IPS-11a (cell line): Measurements from ENCODE around the gene NFIC.
"Not testable (repeated sequence)": the region's sequence is repeated elsewhere in the genome, so short reads cannot be mapped to it uniquely, and the experiment has no call there.

Source experiments
- H3K4me3 ChIP-seq: one replicate; pipeline ENCODE4 v1.5.1; 2013; ENCODE audit warnings: low read depth, low read length, control low read depth

NFIC gene

GRCh38 chr19:3370728-3371591, 4.6 kb downstream of the NFIC start:
- H3K4me3 ChIP-seq, result no peak overlapping the region

DNA sequence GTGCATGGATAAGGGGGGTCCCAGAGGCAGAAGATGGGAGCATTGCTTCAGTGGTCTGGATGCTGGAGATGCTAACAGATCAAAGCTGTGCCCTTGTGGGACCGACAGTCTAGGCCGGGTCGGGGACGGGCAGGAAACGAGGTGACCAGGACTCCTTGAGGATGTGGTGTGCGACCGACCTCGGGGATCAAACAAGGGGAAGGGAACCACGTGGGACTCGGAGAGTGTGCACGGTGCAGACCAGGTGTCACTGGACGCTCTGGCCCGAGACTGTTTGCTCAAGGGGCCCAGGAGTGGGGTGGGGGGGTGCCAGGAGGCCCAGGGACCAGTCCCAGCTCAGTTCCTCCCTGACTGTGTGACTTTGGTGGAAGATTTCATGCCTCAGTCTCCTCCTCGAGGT, 6.0 kb downstream of the NFIC start:
- H3K4me3 ChIP-seq, result no peak overlapping the region

- H3K4me3 ChIP-seq, result no peak overlapping the region
Observed at GRCh38 chr19:3373971-3374368, 7.6 kb downstream of the NFIC start.

DNA sequence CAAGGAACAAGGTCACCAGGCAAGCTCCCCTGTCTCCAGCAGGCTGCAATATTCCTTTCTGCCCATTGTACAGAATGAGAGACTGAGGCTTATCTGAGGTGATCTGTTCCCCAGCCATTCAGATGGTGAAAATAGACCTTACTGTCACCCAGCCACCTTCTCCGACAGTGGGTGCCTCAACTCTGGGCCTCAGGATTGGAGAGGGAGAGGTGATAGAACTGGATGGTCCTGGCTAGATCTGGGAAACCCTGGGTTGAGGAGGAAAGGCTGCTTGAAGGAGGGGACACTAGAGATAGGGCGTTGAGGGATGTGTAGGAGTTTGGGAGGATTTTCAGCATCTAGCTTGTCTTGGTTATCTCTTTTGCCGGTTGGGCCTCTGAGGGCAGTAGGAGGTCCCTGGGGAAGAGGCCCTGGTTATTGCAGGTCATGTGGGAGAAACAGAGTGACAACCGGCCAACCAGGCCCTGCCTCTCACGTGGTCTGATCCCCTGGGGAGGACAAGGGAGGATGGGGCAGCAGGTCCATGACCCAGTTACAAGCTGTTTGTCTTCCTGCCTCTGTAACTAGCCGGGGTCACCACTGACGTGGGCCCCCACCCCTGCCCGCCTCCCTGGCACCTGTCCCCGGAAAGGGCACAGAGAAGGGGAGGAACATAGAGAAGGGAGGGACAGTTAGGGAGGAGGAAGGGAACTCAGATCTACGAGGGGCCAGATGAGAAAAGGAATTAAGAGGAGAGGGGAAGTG, 8.2 kb downstream of the NFIC start:
- no peak overlapping the region for H3K4me3 ChIP-seq

DNA sequence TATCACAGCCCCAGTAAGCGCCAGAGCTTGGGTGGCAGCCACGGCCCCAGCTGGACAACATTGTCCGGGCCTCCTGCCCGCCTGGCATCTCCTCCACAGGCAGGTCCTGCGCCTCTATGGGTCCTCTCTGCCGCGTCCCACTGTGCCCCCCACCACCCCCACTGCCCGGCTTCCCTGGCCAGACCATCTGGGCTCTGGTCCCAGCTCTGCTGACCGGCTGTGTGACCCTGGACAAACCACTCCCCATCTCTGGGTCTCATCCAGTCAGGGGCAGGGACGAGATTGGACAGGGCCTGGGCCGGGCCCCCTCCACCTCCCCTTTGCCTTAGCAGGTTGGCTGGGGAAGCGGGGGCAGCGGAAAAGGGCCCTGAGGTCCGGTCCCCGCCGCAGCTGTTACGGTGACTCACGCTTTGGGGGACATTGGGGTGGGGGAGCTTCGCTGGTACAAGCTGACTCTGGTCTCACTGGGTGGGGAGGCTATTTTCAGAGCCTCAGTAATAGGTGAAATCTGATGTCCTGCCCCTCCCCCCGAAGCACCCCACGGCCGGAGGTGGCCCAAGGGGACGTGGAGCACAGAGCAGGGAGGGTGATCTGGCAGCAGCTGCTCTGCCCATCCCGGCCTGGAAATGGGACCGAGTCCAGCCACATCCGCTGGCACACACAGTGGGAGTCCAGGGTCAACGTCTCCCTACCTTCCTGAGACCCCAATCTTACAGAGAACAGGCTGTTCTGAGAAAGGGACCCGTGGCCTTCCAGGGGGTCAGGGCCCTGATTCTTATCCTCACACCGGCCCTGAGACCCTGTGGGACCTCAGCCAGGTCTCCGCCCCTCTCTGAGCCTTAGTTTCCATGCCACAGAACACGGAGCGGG, 9.1 kb downstream of the NFIC start:
- H3K4me3 ChIP-seq, result no peak overlapping the region

- H3K4me3 ChIP-seq, result not testable (repeated sequence)
Observed at GRCh38 chr19:3376091-3376455, 9.7 kb downstream of the NFIC start.

- no peak overlapping the region for H3K4me3 ChIP-seq
Observed at GRCh38 chr19:3378352-3379150, 12.2 kb downstream of the NFIC start.

DNA sequence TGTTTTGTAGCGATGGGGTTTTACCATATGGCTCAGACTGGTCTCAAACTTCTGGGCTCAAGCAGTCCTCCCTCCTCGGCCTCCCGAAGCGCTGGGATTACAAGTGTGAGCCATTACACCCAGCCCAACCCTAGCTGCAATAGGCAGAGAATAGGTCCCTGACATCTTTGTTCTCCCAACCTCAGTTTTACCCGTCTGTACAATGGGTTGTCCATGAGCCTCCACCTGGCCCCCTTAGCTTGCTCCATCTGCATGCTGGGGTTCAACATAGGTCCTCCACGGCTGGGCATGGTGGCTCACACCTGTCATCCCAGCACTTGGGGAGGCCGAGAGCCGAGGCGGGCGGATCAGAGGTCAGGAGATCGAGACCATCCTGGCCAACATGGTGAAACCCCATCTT, 14.4 kb downstream of the NFIC start:
- no peak overlapping the region for H3K4me3 ChIP-seq

DNA sequence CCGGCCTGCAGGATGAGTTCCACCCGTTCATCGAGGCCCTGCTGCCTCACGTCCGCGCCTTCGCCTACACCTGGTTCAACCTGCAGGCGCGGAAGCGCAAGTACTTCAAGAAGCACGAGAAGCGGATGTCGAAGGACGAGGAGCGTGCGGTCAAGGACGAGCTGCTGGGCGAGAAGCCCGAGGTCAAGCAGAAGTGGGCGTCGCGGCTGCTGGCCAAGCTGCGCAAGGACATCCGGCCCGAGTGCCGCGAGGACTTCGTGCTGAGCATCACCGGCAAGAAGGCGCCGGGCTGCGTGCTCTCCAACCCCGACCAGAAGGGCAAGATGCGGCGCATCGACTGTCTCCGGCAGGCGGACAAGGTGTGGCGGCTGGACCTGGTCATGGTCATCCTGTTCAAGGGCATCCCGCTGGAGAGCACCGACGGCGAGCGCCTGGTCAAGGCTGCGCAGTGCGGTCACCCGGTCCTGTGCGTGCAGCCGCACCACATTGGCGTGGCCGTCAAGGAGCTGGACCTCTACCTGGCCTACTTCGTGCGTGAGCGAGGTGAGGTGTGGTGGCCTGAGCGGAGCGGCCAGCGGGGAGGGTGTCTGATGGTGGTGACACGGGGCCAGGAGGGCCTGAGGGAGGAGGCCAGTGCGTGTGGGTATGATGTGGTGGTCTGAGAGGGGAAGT, 15.5 kb downstream of the NFIC start:
- no peak overlapping the region for H3K4me3 ChIP-seq

GRCh38 chr19:3382460-3383100, 16.2 kb downstream of the NFIC start:
- no peak overlapping the region for H3K4me3 ChIP-seq

DNA sequence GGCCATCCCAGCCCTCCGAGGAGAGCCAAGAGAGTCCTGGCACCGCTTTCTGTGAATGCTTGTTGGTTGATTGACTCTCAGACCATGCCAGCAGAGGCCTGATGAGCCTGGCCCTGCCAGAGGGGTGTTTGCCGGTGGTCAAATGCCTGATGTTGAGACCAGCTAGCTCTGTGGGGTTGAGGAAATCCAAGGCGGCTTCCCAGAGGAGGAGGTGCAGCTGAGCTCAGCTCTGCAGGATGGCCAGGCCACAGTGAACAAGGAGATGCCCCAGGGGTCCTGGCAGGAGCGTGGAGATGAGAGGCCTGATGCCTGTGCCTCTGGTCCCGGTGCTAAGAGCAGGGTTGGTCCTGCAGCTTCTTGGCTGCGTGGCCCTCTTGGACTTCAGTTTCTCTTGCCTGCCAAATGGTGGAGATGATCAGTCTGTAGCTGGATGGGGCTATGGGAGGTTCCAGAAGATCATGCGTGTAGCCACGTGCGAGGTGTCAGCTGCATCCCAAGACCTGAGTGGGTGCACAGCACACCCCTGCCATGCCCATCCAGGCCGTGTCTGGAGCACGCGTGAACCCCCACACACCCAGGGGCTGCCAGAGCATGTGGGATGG, 16.8 kb downstream of the NFIC start:
- no peak overlapping the region for H3K4me3 ChIP-seq

GRCh38 chr19:3386447-3387234, 20.3 kb downstream of the NFIC start:
- no peak overlapping the region for H3K4me3 ChIP-seq

GRCh38 chr19:3387645-3388589, 21.5 kb downstream of the NFIC start:
- no peak overlapping the region for H3K4me3 ChIP-seq

DNA sequence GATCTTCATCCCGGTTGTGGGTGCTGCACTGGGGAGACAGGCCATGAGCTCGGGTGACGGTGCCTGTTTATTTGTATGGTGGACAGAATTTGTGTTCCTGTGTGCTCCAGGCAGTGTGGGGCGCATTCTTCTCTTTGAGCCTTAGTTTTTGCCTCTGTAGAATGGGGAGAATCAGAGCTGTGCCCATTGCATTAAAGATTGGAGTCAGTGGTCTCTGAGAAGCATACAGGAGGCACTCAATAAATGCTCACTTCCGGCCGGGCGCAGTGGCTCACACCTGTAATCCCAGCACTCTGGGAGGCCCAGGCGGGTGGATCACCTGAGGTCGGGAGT, 23.0 kb downstream of the NFIC start:
- H3K4me3 ChIP-seq, result no peak overlapping the region

DNA sequence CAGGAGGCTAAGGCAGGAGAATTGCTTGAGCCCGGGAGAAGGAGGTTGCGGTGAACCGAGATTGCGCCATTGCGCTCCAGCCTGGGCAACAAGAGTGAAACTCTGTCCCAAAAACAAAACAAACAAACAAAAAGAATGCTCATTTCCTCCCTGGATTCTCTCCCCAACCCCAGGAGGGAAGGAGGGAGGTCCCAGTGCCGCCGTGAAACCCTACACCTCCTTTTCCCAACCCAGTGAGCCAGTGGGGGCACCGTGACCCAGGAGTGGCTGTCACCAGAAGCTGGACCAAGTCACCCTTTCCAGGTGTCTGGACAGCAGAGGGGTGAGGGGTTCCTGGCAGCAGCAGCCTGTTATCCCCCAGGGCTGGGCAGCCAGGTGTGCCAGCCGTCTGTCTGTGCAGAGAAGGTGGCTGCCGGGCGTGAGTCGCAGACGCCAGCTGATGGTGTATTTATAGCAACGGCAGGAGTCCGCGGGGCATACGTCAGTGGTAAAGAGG, 23.5 kb downstream of the NFIC start:
- H3K4me3 ChIP-seq, result no peak overlapping the region

- not testable (repeated sequence) for H3K4me3 ChIP-seq
Observed at GRCh38 chr19:3391911-3392310, 25.5 kb downstream of the NFIC start.

DNA sequence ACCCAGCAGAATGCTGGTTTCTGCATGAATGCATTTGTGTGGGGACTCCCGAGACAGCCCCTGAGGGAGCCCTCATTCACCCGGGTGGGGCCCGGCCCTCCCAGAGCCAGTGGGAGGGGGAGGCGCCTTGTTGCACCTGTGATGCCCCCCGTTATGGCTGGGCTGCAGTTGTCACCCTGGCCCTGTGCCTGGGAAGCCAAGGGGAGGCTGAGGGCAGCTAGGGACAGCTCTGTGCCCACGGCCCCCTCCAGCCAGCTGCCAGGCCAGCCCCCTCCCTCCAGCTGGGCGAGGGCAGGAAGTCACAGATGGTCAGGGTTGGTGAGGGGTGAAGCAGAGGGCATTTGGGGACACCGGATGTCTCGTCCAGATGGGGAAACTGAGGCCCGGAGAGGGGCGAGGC, 26.1 kb downstream of the NFIC start:
- H3K4me3 ChIP-seq, result no peak overlapping the region
